ENCODE measurements around the gene OSBP2.

OSBP2 gene

DNA sequence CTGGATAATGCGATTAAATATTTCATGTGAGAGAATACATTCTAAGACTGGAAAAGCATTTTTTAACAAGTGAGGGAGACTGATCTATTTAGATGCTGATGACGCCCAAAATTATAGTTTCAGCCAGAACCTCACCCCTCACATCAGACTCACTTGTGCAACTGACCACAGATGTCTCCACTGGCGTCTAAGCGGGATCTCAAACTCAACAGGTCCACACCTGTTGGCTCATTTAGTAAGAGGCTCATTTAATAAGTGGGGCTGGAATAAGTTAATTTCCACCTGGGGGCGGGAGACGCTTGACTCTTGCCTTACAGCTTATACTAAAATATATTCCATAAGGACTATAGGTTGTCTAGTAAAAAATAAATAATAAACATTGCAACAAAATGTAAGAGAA lies 226.4 kb downstream of the OSBP2 start:
- H3K4me2 ChIP-seq (ENCODE audit: low read length): no peak overlapping the region

DNA sequence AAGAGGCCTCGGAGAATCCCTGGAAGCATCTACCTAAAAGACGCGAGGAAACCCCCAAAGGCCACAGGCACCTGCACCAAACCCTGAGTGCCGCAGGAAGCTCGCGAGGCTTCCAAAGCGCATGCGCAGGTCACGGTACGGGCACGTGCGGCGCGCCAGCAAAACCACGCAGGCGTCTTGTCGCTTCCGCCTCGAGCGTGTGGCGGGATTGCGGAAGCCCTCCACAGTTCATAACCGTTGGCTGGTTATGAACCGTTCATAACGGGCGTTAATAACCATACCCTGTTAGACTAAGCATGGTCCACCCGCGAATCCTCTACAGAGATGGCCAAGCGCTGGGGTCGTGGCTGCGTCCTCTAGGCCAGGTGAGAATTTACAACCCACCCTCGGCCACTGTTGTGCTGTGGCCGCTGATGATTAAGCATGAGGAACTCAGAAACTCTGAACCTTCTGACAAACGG lies 227.5 kb downstream of the OSBP2 start:
- Histone ChIP-seq H4K20me1 (ENCODE audit: control insufficient read depth, insufficient read depth, low read depth, low read length) (no peaks in the 10 kb centered on the region), H3K4me3 (ENCODE audit: low read length) (no peak overlapping the region), H3K9me3 (ENCODE audit: control insufficient read depth, insufficient read depth, low read length) (no peaks in the 10 kb centered on the region), H3K4me1 (ENCODE audit: control insufficient read depth, low read length) (no peaks in the 10 kb centered on the region), H3K9me2 (replicated peaks; ENCODE audit: control insufficient read depth, low read length) (no peaks in the 10 kb centered on the region), H3K27ac (ENCODE audit: low read depth, low read length) (no peak overlapping the region), H3K79me2 (ENCODE audit: control insufficient read depth, low read length) (no peaks in the 10 kb centered on the region), H3K4me2 (ENCODE audit: low read length) (no peak overlapping the region), H3K27me3 (ENCODE audit: control insufficient read depth, low read length) (no peaks in the 10 kb centered on the region), H3F3A (ENCODE audit: control insufficient read depth, insufficient read depth) (no peaks in the 10 kb centered on the region), H3K36me3 (ENCODE audit: control insufficient read depth, low read length) (peaks cover 17% of the 10 kb centered on the region)
- TF ChIP-seq, protein P1, sequence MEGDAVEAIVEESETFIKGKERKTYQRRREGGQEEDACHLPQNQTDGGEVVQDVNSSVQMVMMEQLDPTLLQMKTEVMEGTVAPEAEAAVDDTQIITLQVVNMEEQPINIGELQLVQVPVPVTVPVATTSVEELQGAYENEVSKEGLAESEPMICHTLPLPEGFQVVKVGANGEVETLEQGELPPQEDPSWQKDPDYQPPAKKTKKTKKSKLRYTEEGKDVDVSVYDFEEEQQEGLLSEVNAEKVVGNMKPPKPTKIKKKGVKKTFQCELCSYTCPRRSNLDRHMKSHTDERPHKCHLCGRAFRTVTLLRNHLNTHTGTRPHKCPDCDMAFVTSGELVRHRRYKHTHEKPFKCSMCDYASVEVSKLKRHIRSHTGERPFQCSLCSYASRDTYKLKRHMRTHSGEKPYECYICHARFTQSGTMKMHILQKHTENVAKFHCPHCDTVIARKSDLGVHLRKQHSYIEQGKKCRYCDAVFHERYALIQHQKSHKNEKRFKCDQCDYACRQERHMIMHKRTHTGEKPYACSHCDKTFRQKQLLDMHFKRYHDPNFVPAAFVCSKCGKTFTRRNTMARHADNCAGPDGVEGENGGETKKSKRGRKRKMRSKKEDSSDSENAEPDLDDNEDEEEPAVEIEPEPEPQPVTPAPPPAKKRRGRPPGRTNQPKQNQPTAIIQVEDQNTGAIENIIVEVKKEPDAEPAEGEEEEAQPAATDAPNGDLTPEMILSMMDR (IDR thresholded peaks at IDR 0.05; ENCODE audit: low read depth, low read length, poor library complexity, severe bottlenecking): no peak
- no peak for TF ChIP-seq EZH2phosphoT487 (IDR thresholded peaks at IDR 0.05; ENCODE audit: borderline replicate concordance, low read length)

More for the DNA sequence above, 226.4 kb downstream of the OSBP2 start:
- TF ChIP-seq EZH2phosphoT487 (IDR thresholded peaks at IDR 0.05; ENCODE audit: borderline replicate concordance, low read length): no peak
- TF ChIP-seq, protein P1 (IDR thresholded peaks at IDR 0.05; ENCODE audit: low read depth, low read length, poor library complexity, severe bottlenecking): no peak
- no peaks in the 10 kb centered on the region for H3F3A ChIP-seq (ENCODE audit: control insufficient read depth, insufficient read depth)
- no peaks in the 10 kb centered on the region for H3K9me3 ChIP-seq (ENCODE audit: control insufficient read depth, insufficient read depth, low read length)
- no peak overlapping the region for H3K4me3 ChIP-seq (ENCODE audit: low read length)
- H3K27ac ChIP-seq (ENCODE audit: low read depth, low read length): no peak overlapping the region
- peaks cover 9% of the 10 kb centered on the region for H3K36me3 ChIP-seq (ENCODE audit: control insufficient read depth, low read length)
- H4K20me1 ChIP-seq (ENCODE audit: control insufficient read depth, insufficient read depth, low read depth, low read length): no peaks in the 10 kb centered on the region
- no peaks in the 10 kb centered on the region for H3K4me1 ChIP-seq (ENCODE audit: control insufficient read depth, low read length)
- H3K27me3 ChIP-seq (ENCODE audit: control insufficient read depth, low read length): no peaks in the 10 kb centered on the region
- H3K79me2 ChIP-seq (ENCODE audit: control insufficient read depth, low read length): no peaks in the 10 kb centered on the region
- no peaks in the 10 kb centered on the region for H3K9me2 ChIP-seq (replicated peaks; ENCODE audit: control insufficient read depth, low read length)

DNA sequence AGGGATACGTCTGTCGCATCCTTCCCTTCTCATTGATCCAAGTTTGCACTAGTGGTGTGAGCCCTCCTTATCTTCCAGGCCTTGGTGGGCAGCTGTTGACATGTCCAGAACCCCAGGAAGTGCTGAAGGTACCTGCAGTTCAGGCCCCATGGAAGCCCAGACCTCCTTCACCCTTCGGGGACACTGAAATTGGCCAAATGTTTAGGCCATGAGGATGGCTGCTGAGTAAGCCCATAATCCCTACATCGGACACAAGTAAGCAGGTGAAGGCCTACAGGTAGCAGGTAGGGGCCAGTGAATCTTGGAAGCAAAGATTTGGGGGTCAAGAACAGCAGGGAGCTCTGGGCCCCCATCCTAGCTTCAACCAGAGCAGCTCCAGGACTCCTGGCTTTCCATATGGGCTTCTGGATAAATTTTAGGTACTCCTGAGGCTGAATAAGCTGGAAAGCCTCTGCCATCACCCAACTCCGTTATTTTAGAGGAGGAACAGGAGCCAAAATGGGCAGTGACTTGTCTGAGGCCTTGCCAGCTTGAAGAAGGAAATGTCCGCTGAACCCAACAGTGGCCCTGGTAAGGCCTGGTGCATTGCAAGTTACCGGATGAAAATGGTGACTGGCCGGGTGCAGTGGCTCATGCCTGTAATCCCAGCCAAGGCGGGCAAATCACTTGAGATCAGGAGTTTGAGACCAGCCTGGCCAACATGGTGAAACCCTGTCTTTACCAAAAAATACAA lies 228.7 kb downstream of the OSBP2 start:
- no peaks in the 10 kb centered on the region for H3K9me2 ChIP-seq (replicated peaks; ENCODE audit: control insufficient read depth, low read length)
- no peaks in the 10 kb centered on the region for H3K4me1 ChIP-seq (ENCODE audit: control insufficient read depth, low read length)
- H4K20me1 ChIP-seq (ENCODE audit: control insufficient read depth, insufficient read depth, low read depth, low read length): no peaks in the 10 kb centered on the region
- H3F3A ChIP-seq (ENCODE audit: control insufficient read depth, insufficient read depth): no peaks in the 10 kb centered on the region
- no peak overlapping the region for H3K4me2 ChIP-seq (ENCODE audit: low read length)
- no peaks in the 10 kb centered on the region for H3K9me3 ChIP-seq (ENCODE audit: control insufficient read depth, insufficient read depth, low read length)
- H3K4me3 ChIP-seq (ENCODE audit: low read length): no peak overlapping the region
- TF ChIP-seq, protein P1 (IDR thresholded peaks at IDR 0.05; ENCODE audit: low read depth, low read length, poor library complexity, severe bottlenecking): no peak
- no peak for TF ChIP-seq EZH2phosphoT487 (IDR thresholded peaks at IDR 0.05; ENCODE audit: borderline replicate concordance, low read length)
- H3K27ac ChIP-seq (ENCODE audit: low read depth, low read length): no peak overlapping the region
- no peaks in the 10 kb centered on the region for H3K27me3 ChIP-seq (ENCODE audit: control insufficient read depth, low read length)
- H3K36me3 ChIP-seq (ENCODE audit: control insufficient read depth, low read length): peaks cover 29% of the 10 kb centered on the region
- no peaks in the 10 kb centered on the region for H3K79me2 ChIP-seq (ENCODE audit: control insufficient read depth, low read length)
